Right lobe of liver (tissue), 6 donors: ENCODE data around the gene RASSF5. TPM values are rescaled to one million over a fixed set of nuclear protein-coding genes. Genes with fewer than 3 reads are reported as not detected.

Experiments
- ATAC-seq, 4 donors: fragments of 200-7000 bp; cut with Tn5 transposase; one replicate each; pipeline ENCODE4 v1.9.1; 2020; ENCODE audit warnings: mild to moderate bottlenecking in 4 of 4, moderate library complexity in 4 of 4
- DNase-seq, 3 donors: peaks; one replicate each; pipeline ENCODE4 v3.0.0-alpha.2; 2020
- H3K27ac ChIP-seq, 3 donors: fragments of 200-600 bp; one replicate each; pipeline ENCODE4 v1.8.0; 2022
- H3K27me3 ChIP-seq, 2 donors: fragments of 200-600 bp; one replicate each; pipeline ENCODE4 v1.8.0; 2022
- H3K36me3 ChIP-seq, 4 donors: fragments of 200-600 bp; sonication (generic) in 1 of 4; one replicate each; pipeline versions ENCODE4 v1.5.1 to v1.8.0; 2017 to 2022; ENCODE audit warnings: control low read depth in 1 of 4
- H3K4me1 ChIP-seq, 4 donors: fragments of 200-600 bp; sonication (generic) in 1 of 4; one replicate each; pipeline versions ENCODE4 v1.5.1 to v1.8.0; 2017 to 2022; ENCODE audit warnings: control low read depth in 1 of 4
- H3K4me3 ChIP-seq, 3 donors: fragments of 200-600 bp; one replicate each; pipeline ENCODE4 v1.8.0; 2022
- H3K9me3 ChIP-seq, 4 donors: fragments of 200-600 bp; sonication (generic) in 1 of 4; one replicate each; pipeline versions ENCODE4 v1.5.1 to v1.8.0; 2017 to 2022; ENCODE audit warnings: control low read depth in 1 of 4
- POLR2A ChIP-seq: fragments of 450-650 bp; IDR thresholded peaks from one replicate; pipeline ENCODE4 v1.6.1; 2017; ENCODE audit warnings: antibody characterized with exemption, mild to moderate bottlenecking
- WGBS: methylation state at CpG from one replicate; pipeline ENCODE4 v1.1.6; 2018; ENCODE audit warnings: low coverage, low lambda C conversion rate; ENCODE audit not compliant: insufficient coverage; ENCODE audit errors: missing lambda C conversion rate; 5-methylcytosine and 5-hydroxymethylcytosine counted together
- intact Hi-C, 2 donors: fragments of 100-400 bp; cut with DNase I; formaldehyde crosslinking; loops; one replicate each; pipeline versions ENCODE4 v1.11.2 to v1.14.1; 2022
- total RNA-seq, 6 experiments: library from RNA; depleted of rRNA in 2 of 6; stranded (reverse); fragments of >200 nt in 2 of 6; fragmentation: NEBNext Ultra II Directional in 3 of 6; extraction: Animal tissue kit (Norgen Biotek cat#: 25700) in 3 of 6; gene quantifications; one replicate each; pipeline versions ENCODE4 v1.1.0 to v1.2.4, GENCODE V29; 2016 to 2023
- TF ChIP-seq, protein P1 (sequence below), 4 donors: fragments of 200-600 bp in 3 of 4; fragments of 450-650 bp in 1 of 4; IDR thresholded peaks; one replicate each; pipeline versions ENCODE4 v1.5.1 to v1.8.0; 2016 to 2022; ENCODE audit warnings: antibody characterized with exemption in 4 of 4, mild to moderate bottlenecking in 2 of 4
- donor health status: DM: no; HTN: yes; CAD: no.
- donor health status: DM: no; HTN: no; CAD: no.
- donor health status: DM: no; HTN: no; CAD: no.
- donor health status: DM: no; HTN: yes; CAD: no.
- donor health status: DM: no; HTN: yes; CAD: no.

RASSF5 gene
- total RNA-seq, 6 experiments from 2014 or later, result 8.1 to 18.8 (median 12.6) TPM

DNA sequence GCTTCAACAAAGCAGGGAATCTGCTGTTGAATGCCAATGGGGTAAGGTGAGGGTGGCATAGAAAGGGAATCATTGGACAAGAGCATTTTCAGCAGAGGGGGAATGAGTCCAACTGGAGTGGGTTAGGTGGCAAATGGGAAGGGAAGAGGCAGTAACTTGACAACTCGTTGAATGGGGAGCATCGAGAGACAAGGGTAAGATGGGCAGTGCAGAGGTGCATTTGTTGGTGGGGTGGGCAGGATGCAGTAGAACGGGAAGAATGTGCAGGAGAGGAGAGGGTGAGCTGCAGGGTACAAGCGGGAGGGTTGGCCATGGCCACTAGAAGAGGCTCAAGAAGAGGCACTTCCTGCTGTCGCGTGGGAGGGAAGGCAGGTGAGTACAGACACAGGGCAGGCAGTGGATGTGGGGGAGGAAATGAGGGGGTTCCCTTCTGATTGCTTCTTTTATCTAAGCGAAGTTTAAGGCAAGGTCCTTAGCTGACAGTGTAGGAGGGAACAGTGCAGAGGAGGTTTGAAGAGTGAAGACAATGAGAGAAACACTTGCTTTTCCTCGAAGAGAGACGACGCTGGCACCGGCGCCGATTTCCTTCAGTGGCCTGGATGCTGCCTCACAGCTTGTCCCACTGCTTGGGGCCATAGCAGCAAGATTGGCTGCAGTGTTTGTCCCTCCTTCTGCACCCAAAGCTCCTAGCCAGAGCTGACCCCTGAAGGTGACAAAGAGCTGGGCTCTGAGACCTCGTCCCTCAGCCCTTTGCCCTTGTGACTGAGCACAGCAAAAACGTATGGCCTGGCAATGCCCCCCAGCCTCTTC is 40.3 kb upstream of the RASSF5 start:
- ATAC-seq, result no peak
- no peak overlapping the region for H3K27ac ChIP-seq
- no peaks in the 10 kb centered on the region for H3K9me3 ChIP-seq
- H3K4me1 ChIP-seq, result peaks cover 0 to 10% (median 0%) of the 10 kb centered on the region in 4 donors
- TF ChIP-seq, protein P1, sequence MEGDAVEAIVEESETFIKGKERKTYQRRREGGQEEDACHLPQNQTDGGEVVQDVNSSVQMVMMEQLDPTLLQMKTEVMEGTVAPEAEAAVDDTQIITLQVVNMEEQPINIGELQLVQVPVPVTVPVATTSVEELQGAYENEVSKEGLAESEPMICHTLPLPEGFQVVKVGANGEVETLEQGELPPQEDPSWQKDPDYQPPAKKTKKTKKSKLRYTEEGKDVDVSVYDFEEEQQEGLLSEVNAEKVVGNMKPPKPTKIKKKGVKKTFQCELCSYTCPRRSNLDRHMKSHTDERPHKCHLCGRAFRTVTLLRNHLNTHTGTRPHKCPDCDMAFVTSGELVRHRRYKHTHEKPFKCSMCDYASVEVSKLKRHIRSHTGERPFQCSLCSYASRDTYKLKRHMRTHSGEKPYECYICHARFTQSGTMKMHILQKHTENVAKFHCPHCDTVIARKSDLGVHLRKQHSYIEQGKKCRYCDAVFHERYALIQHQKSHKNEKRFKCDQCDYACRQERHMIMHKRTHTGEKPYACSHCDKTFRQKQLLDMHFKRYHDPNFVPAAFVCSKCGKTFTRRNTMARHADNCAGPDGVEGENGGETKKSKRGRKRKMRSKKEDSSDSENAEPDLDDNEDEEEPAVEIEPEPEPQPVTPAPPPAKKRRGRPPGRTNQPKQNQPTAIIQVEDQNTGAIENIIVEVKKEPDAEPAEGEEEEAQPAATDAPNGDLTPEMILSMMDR (IDR thresholded peaks at IDR 0.05), result no peak
- TF ChIP-seq POLR2A, result no peak
- WGBS, result 47% methylated on average over 12 of the region's 15 CpGs
- no peaks in the 10 kb centered on the region for H3K27me3 ChIP-seq
- intact Hi-C loops, result no loop called here
- DNase-seq, result no peak
- H3K36me3 ChIP-seq, result no peaks in the 10 kb centered on the region
- H3K4me3 ChIP-seq, result no peak overlapping the region

DNA sequence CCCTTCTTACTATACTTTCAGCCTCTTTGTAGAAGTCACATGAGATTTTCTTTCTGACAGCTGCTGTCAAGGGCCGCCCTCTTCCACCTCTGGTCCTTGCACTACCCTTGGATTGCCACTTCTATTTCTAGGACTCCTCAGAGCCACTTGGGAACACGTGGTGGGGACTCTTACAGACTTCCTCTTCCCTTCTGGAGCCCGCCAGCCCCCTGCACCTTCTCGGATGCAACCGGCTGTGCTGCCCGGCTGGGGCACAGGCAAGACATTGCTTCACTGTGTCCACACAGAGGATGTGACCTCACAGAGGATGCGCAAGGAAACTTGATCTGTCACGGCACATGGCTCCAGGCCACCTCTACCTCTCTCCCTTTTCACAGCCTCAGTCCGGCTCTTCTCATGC is 39.4 kb upstream of the RASSF5 start:
- Histone ChIP-seq H3K9me3 (no peaks in the 10 kb centered on the region), H3K27me3 (no peaks in the 10 kb centered on the region), H3K36me3 (no peaks in the 10 kb centered on the region), H3K4me1 (peaks cover 0 to 10% (median 0%) of the 10 kb centered on the region in 4 donors), H3K27ac (no peak overlapping the region), H3K4me3 (no peak overlapping the region)
- DNase-seq, result peak in 1 of 3 donors; percentile 57
- peak; percentile 23 to 33 (median 26) for ATAC-seq
- WGBS, result 50% methylated on average over 8 of the region's 9 CpGs
- intact Hi-C loops, result no loop called here
- TF ChIP-seq, protein P1 (IDR thresholded peaks at IDR 0.05), result no peak
- TF ChIP-seq POLR2A, result no peak

DNA sequence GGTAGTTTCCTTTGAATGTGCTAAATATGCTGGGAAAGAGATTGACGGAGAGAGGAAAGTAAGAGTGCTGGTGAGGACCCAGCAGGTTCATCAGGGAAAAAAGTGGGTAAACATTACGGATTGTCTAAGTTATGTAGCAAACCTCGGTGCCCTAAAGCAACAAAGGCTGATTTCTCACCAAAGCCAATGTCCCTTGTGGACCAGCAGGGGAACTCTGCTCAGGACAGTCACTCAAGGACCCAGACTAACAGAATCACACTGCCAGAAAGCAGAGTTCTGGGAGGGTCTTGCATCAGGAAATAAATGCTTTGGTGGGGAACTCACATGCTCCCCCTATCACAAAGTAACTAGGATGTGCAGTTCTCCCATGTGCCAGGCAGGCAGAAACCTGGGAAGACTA is 38.8 kb upstream of the RASSF5 start:
- Histone ChIP-seq H3K27me3 (no peaks in the 10 kb centered on the region), H3K4me1 (peaks cover 0 to 10% (median 0%) of the 10 kb centered on the region in 4 donors), H3K9me3 (no peaks in the 10 kb centered on the region), H3K4me3 (no peak overlapping the region), H3K27ac (no peak overlapping the region), H3K36me3 (no peaks in the 10 kb centered on the region)
- TF ChIP-seq, protein P1 (IDR thresholded peaks at IDR 0.05), result no peak
- no peak for TF ChIP-seq POLR2A
- ATAC-seq, result no peak
- intact Hi-C loops, result no loop called here
- no peak for DNase-seq
- 52% methylated on average over 3 of the region's 3 CpGs for whole genome bisulfite sequencing

DNA sequence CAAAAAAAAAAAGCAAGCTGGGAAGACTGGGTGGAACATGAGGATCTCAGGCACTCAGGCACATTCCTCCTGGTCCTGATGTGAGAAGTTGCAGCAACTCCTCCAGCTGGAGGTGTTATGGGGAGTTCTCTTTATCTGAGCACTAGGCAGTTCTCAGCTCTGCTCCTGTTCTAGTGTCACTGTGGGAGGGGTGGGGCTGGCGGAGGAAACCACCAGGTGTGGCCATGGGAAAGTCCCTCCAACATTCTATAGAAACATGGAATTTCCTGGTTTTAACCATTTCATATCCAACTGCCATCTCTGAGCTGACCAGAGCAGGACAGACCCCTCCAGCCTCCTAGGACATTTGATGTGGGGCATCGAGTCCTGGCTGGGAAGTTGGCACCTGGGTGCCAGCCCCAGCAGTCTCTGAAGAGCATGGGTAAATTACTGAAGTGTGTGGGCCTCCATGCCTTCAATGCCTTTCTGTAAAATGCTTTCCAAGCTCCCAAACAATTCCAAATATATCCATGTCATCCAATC is 37.9 kb upstream of the RASSF5 start:
- Histone ChIP-seq H3K27ac (no peak overlapping the region), H3K27me3 (no peaks in the 10 kb centered on the region), H3K9me3 (no peaks in the 10 kb centered on the region), H3K4me3 (no peak overlapping the region), H3K36me3 (no peaks in the 10 kb centered on the region), H3K4me1 (peaks cover 0 to 10% (median 0%) of the 10 kb centered on the region in 4 donors)
- intact Hi-C loops, result no loop called here
- TF ChIP-seq, protein P1 (IDR thresholded peaks at IDR 0.05), result no peak
- no peak for TF ChIP-seq POLR2A
- no peak for DNase-seq
- ATAC-seq, result no peak
- WGBS, result 67% methylated on average over 1 of the region's 2 CpGs
